Measurements from ENCODE around the gene SKI.

SKI gene

DNA sequence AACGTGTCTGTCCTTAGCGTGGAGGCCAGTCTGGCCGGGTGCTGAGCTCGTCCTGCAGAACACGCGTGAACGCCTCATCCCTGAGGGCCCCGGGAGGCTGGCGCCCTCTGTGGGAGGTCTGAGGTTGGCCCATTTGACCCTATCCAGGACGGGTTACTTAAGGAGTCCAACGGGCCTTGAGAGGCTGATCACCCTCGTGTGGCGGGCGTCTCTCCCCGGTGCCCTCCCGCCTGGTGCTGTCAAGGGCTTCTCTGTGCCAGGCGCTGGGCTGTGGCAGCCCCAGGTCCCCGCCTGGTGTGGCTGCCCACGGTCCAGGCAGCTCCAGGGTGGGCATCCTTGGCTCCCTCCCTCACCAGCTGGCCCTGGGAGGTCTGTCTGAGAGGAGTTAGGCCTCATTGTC is 9.7 kb downstream of the SKI start:
- Histone ChIP-seq H3K27ac (ENCODE audit: low read depth, low read length) (no peak overlapping the region), H3K27me3 (ENCODE audit: control insufficient read depth, low read length) (peaks cover 5% of the 10 kb centered on the region; the same call in 1 of the 2 replicates), H3K9me3 (ENCODE audit: control insufficient read depth, insufficient read depth, low read length) (no peaks in the 10 kb centered on the region), H3F3A (ENCODE audit: control insufficient read depth, insufficient read depth) (no peaks in the 10 kb centered on the region), H3K4me3 (ENCODE audit: low read length) (no peak overlapping the region), H3K79me2 (ENCODE audit: control insufficient read depth, low read length) (no peaks in the 10 kb centered on the region), H3K4me2 (ENCODE audit: low read length) (no peak overlapping the region), H3K9me2 (replicated peaks; ENCODE audit: control insufficient read depth, low read length) (no peaks in the 10 kb centered on the region), H3K4me1 (ENCODE audit: control insufficient read depth, low read length) (peaks cover 11% of the 10 kb centered on the region), H3K36me3 (ENCODE audit: control insufficient read depth, low read length) (no peaks in the 10 kb centered on the region), H4K20me1 (ENCODE audit: control insufficient read depth, insufficient read depth, low read depth, low read length) (no peaks in the 10 kb centered on the region)
- no peak for TF ChIP-seq EZH2phosphoT487 (IDR thresholded peaks at IDR 0.05; ENCODE audit: borderline replicate concordance, low read length)
- TF ChIP-seq, protein P1, sequence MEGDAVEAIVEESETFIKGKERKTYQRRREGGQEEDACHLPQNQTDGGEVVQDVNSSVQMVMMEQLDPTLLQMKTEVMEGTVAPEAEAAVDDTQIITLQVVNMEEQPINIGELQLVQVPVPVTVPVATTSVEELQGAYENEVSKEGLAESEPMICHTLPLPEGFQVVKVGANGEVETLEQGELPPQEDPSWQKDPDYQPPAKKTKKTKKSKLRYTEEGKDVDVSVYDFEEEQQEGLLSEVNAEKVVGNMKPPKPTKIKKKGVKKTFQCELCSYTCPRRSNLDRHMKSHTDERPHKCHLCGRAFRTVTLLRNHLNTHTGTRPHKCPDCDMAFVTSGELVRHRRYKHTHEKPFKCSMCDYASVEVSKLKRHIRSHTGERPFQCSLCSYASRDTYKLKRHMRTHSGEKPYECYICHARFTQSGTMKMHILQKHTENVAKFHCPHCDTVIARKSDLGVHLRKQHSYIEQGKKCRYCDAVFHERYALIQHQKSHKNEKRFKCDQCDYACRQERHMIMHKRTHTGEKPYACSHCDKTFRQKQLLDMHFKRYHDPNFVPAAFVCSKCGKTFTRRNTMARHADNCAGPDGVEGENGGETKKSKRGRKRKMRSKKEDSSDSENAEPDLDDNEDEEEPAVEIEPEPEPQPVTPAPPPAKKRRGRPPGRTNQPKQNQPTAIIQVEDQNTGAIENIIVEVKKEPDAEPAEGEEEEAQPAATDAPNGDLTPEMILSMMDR (IDR thresholded peaks at IDR 0.05; ENCODE audit: low read depth, low read length, poor library complexity, severe bottlenecking), result no peak

GRCh38 chr1:2238361-2239012 is 10.4 kb downstream of the SKI start:
- Histone ChIP-seq H3K4me1 (ENCODE audit: control insufficient read depth, low read length) (peaks cover 11% of the 10 kb centered on the region), H3K4me2 (ENCODE audit: low read length) (no peak overlapping the region), H3K27me3 (ENCODE audit: control insufficient read depth, low read length) (peaks cover 5% of the 10 kb centered on the region; the same call in 1 of the 2 replicates), H3K36me3 (ENCODE audit: control insufficient read depth, low read length) (no peaks in the 10 kb centered on the region), H3K79me2 (ENCODE audit: control insufficient read depth, low read length) (no peaks in the 10 kb centered on the region), H4K20me1 (ENCODE audit: control insufficient read depth, insufficient read depth, low read depth, low read length) (no peaks in the 10 kb centered on the region), H3K9me3 (ENCODE audit: control insufficient read depth, insufficient read depth, low read length) (no peaks in the 10 kb centered on the region), H3K9me2 (replicated peaks; ENCODE audit: control insufficient read depth, low read length) (no peaks in the 10 kb centered on the region), H3K4me3 (ENCODE audit: low read length) (no peak overlapping the region), H3F3A (ENCODE audit: control insufficient read depth, insufficient read depth) (no peaks in the 10 kb centered on the region), H3K27ac (ENCODE audit: low read depth, low read length) (no peak overlapping the region)
- TF ChIP-seq EZH2phosphoT487 (IDR thresholded peaks at IDR 0.05; ENCODE audit: borderline replicate concordance, low read length), result no peak
- TF ChIP-seq, protein P1 (IDR thresholded peaks at IDR 0.05; ENCODE audit: low read depth, low read length, poor library complexity, severe bottlenecking), result no peak

DNA sequence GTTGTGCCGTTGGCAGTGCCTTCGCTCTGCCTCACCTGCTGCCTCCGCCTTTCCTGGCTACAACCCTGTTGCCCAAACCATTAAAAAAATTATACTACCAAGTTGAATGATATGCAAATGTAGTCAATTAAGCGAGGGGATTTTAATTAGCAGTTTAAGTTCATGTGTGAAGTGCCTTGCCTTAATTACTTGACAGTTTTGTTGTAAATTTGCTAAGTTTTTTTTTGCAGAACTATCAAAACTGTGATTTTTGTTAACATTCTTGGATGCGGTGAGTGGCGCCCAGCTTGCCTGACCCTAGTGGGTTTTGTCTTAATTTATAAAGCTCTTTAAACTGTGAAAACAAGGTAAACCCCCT is 10.9 kb downstream of the SKI start:
- Histone ChIP-seq H3K27ac (ENCODE audit: low read depth, low read length) (no peak overlapping the region), H3K4me1 (ENCODE audit: control insufficient read depth, low read length) (peaks cover 11% of the 10 kb centered on the region), H3K4me2 (ENCODE audit: low read length) (no peak overlapping the region), H3K4me3 (ENCODE audit: low read length) (no peak overlapping the region), H3K27me3 (ENCODE audit: control insufficient read depth, low read length) (peaks cover 3% of the 10 kb centered on the region; the same call in 1 of the 2 replicates), H3K36me3 (ENCODE audit: control insufficient read depth, low read length) (no peaks in the 10 kb centered on the region), H3K9me2 (replicated peaks; ENCODE audit: control insufficient read depth, low read length) (no peaks in the 10 kb centered on the region), H3K9me3 (ENCODE audit: control insufficient read depth, insufficient read depth, low read length) (no peaks in the 10 kb centered on the region), H4K20me1 (ENCODE audit: control insufficient read depth, insufficient read depth, low read depth, low read length) (no peaks in the 10 kb centered on the region), H3K79me2 (ENCODE audit: control insufficient read depth, low read length) (no peaks in the 10 kb centered on the region), H3F3A (ENCODE audit: control insufficient read depth, insufficient read depth) (no peaks in the 10 kb centered on the region)
- TF ChIP-seq, protein P1 (IDR thresholded peaks at IDR 0.05; ENCODE audit: low read depth, low read length, poor library complexity, severe bottlenecking), result no peak
- no peak for TF ChIP-seq EZH2phosphoT487 (IDR thresholded peaks at IDR 0.05; ENCODE audit: borderline replicate concordance, low read length)
